Thoracic aorta (tissue), 2 donors: ENCODE results near the gene MS4A18. TPM values are rescaled to one million over a fixed set of nuclear protein-coding genes. Genes with fewer than 3 reads are reported as not detected.
"Not testable (repeated sequence)": the region's sequence is repeated elsewhere in the genome, so short reads cannot be mapped to it uniquely, and the experiment has no call there.

ENCODE experiments used
- ATAC-seq: fragments of 150-250 bp; one replicate; pipeline ENCODE4 v1.8.0; 2017; ENCODE audit warnings: low read depth; ENCODE audit not compliant: insufficient number of reproducible peaks, low FRiP score
- DNase-seq: peaks from one replicate; pipeline ENCODE4 v3.0.0-alpha.2; 2020; ENCODE audit warnings: low spot score
- H3K27ac ChIP-seq, 2 donors: fragments of 200-600 bp; sonication (generic); 1 replicate in 1 of 2; 2 replicates in 1 of 2; pipeline ENCODE4 v1.5.1; 2016; ENCODE audit warnings: mild to moderate bottlenecking in 2 of 2, moderate library complexity in 2 of 2
- H3K27me3 ChIP-seq: fragments of 200-600 bp; sonication (generic); replicated peaks from 2 replicates; pipeline ENCODE4 v1.6.0; 2016; ENCODE audit warnings: mild to moderate bottlenecking; ENCODE audit not compliant: insufficient read depth
- H3K36me3 ChIP-seq: fragments of 200-600 bp; sonication (generic); one replicate; pipeline ENCODE4 v1.5.1; 2016
- H3K4me1 ChIP-seq, 2 donors: fragments of 200-600 bp; sonication (generic); 1 replicate in 1 of 2; 2 replicates in 1 of 2; pipeline versions ENCODE4 v1.5.1 to v1.6.0; 2016; ENCODE audit warnings: low read depth in 2 of 2, mild to moderate bottlenecking in 1 of 2; ENCODE audit not compliant: control insufficient read depth in 1 of 2
- H3K4me3 ChIP-seq: fragments of 200-600 bp; sonication (generic); 2 replicates; pipeline ENCODE4 v1.5.1; 2016; ENCODE audit warnings: mild to moderate bottlenecking
- H3K9me3 ChIP-seq: fragments of 200-600 bp; sonication (generic); 2 replicates; pipeline ENCODE4 v1.5.1; 2016
- total RNA-seq, 2 donors: library from RNA; depleted of rRNA; stranded (reverse); fragments of >200 nt; gene quantifications; one replicate each; pipeline versions ENCODE4 v1.1.0 to v1.2.3, GENCODE V29; 2016
- TF ChIP-seq, protein P1 (sequence below): fragments of 200-600 bp; sonication (generic); IDR thresholded peaks from one replicate; pipeline ENCODE4 v1.5.1; 2019; ENCODE audit warnings: antibody characterized with exemption

Gene MS4A18
- total RNA-seq, 2 donors from 2014 or later, result not detected

DNA sequence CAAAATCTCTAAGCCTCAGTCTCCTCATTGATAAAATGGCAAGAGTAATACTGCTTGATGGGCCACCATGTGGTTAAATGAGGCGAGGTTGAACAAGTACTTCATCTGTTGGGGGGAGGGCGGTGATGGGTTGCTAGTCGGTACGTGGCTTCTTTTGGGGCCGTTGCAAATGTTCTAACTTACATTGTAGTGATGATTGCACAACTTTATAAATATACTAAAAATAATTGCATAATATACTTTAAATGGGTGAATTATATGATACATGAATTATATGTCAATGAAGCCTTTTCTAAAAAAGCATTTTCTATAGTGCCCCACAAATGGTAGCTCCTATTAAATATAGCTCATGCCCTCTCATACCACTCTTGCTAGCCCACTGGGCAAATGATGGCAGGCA, 18.6 kb upstream of the MS4A18 start:
- no peak for ATAC-seq
- TF ChIP-seq, protein P1, sequence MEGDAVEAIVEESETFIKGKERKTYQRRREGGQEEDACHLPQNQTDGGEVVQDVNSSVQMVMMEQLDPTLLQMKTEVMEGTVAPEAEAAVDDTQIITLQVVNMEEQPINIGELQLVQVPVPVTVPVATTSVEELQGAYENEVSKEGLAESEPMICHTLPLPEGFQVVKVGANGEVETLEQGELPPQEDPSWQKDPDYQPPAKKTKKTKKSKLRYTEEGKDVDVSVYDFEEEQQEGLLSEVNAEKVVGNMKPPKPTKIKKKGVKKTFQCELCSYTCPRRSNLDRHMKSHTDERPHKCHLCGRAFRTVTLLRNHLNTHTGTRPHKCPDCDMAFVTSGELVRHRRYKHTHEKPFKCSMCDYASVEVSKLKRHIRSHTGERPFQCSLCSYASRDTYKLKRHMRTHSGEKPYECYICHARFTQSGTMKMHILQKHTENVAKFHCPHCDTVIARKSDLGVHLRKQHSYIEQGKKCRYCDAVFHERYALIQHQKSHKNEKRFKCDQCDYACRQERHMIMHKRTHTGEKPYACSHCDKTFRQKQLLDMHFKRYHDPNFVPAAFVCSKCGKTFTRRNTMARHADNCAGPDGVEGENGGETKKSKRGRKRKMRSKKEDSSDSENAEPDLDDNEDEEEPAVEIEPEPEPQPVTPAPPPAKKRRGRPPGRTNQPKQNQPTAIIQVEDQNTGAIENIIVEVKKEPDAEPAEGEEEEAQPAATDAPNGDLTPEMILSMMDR, result no peak

DNA sequence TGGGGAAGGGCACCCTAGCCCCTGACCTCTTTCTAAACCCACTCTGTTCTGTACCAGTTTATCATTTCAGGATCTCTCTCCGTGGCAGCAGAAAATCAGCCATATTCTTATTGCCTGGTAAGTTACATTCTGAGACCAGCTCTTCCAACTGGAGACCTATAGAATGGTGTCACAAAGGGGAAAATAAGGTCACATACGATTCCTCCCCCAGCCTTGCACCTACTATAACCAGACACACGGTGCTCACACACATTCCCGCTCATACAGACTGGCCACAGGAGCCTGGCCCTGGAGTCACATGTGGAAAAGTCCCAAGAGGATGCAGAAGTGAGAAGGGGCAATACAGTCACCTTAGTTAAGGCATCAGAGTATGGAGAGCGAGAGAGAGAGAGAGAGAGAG, 17.6 kb upstream of the MS4A18 start:
- TF ChIP-seq, protein P1, result no peak
- no peaks in the 10 kb centered on the region for H3K27me3 ChIP-seq
- H3K27ac ChIP-seq, result no peak overlapping the region
- H3K4me3 ChIP-seq, result no peak overlapping the region
- ATAC-seq (no peak), DNase-seq (no peak)
- no peaks in the 10 kb centered on the region for H3K9me3 ChIP-seq
- no peaks in the 10 kb centered on the region for H3K4me1 ChIP-seq
- H3K36me3 ChIP-seq, result no peaks in the 10 kb centered on the region

More for the DNA sequence above, 18.6 kb upstream of the MS4A18 start:
- H3K4me3 ChIP-seq, result no peak overlapping the region
- no peak for DNase-seq
- H3K4me1 ChIP-seq, result no peaks in the 10 kb centered on the region
- no peak overlapping the region for H3K27ac ChIP-seq
- H3K9me3 ChIP-seq, result no peaks in the 10 kb centered on the region
- no peaks in the 10 kb centered on the region for H3K36me3 ChIP-seq
- no peaks in the 10 kb centered on the region for H3K27me3 ChIP-seq

DNA sequence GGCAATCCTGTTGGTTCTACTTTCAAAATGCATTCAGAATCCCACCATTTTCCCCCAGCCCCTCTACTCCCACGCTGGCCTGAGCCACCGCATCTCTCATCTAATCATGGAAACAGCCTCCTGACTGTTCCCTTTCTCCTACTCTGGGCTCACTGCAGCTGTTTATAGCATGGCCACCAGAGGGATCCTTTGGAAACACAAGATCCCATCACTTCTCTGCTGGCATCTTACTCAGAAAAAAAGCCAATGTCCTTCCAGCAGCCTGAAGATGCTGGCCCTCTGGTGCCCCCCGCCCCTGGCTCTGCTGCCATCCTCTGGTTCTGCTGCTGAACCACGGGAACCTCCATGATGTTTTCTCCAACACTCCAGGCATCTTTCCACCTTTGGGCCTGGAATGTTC, 14.0 kb upstream of the MS4A18 start:
- ATAC-seq (no peak), DNase-seq (no peak)
- TF ChIP-seq, protein P1, result no peak
- no peak overlapping the region for H3K4me3 ChIP-seq
- H3K36me3 ChIP-seq, result no peaks in the 10 kb centered on the region
- no peak overlapping the region for H3K27ac ChIP-seq
- H3K27me3 ChIP-seq, result no peaks in the 10 kb centered on the region
- no peaks in the 10 kb centered on the region for H3K9me3 ChIP-seq
- no peaks in the 10 kb centered on the region for H3K4me1 ChIP-seq

DNA sequence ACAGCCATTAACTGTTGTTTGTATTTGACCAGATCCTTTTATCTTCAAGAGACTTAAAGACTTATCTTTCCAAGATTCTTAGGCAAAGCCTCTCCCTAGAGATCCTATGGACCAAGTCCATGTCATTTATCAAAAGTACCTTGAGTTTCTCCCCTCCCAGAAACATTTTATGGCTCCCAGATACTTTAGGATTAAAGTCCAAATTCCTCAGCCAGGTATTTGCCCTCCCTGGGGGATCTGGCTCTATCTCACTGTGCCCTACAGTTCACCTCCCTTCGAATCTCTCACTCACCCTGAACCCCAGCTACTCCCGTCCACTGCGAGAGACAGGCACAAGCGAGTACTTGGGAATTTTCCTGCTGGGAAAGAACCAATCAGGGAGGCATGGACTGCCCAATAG, 13.2 kb upstream of the MS4A18 start:
- DNase-seq (no peak), ATAC-seq (no peak)
- no peaks in the 10 kb centered on the region for H3K4me1 ChIP-seq
- no peaks in the 10 kb centered on the region for H3K27me3 ChIP-seq
- H3K9me3 ChIP-seq, result no peaks in the 10 kb centered on the region
- no peaks in the 10 kb centered on the region for H3K36me3 ChIP-seq
- no peak overlapping the region for H3K4me3 ChIP-seq
- H3K27ac ChIP-seq, result no peak overlapping the region
- TF ChIP-seq, protein P1, result no peak

DNA sequence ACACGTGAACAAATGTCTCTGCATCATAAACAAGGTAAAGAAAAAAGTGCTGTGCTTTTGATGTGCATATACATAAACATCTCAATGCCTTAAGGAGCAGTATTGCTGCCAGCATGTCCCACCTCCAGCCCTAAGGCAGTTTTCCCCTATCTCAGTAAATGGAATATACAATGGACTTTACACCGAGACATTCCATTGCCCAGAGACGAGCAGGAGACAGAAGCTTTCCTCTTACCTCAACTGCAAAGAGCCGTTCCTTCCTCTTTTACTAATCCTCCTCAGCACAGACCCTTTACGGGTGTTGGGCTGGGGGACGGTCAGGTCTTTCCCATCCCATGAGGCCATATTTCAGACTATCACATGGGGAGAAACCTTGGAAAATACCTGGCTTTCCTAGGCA, 11.1 kb upstream of the MS4A18 start:
- ATAC-seq, H3K36me3 ChIP-seq: not testable (repeated sequence)

DNA sequence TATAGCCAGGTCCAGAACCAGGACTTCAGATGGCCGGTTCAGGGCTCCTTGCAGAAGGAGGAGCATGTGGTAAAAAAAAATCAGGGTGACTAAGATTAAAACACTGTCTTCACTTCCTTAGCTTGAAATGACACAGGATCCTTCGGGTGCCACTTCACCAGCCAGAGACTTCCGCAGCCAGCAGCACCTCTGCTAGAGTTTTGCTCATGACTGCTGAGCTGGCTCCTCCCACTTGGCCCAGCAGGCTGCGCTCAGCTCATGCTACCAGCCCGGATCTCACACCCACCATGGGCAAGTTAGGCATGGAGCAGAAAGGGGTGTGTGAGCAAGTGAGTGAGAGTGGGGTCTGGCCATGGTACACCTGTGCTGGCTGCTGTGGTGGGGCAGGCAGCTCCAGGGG, 6.6 kb upstream of the MS4A18 start:
- TF ChIP-seq, protein P1, result no peak
- no peak for ATAC-seq

More for the DNA sequence above, 11.1 kb upstream of the MS4A18 start:
- DNase-seq, H3K9me3 ChIP-seq, H3K4me3 ChIP-seq, H3K4me1 ChIP-seq, H3K27ac ChIP-seq, H3K27me3 ChIP-seq: not testable (repeated sequence)

More for the DNA sequence above, 6.6 kb upstream of the MS4A18 start:
- Histone ChIP-seq H3K9me3 (no peaks in the 10 kb centered on the region), H3K4me1 (no peaks in the 10 kb centered on the region), H3K27me3 (no peaks in the 10 kb centered on the region), H3K36me3 (no peaks in the 10 kb centered on the region), H3K4me3 (no peak overlapping the region), H3K27ac (no peak overlapping the region)
- DNase-seq, result no peak
